Fibroblast of villous mesenchyme (primary cell): ENCODE measurements around the gene UBL4B. TPM values are rescaled to one million over a fixed set of nuclear protein-coding genes. Genes with fewer than 3 reads are reported as not detected.

Experiments used
- DNase-seq: peaks from one replicate; pipeline ENCODE4 v3.0.0-alpha.2; 2010; ENCODE audit warnings: low read depth
- H3K4me3 ChIP-seq: 2 replicates; pipeline ENCODE4 v1.5.1; 2011; ENCODE audit warnings: low read depth, mild to moderate bottlenecking, low read length
- CTCF ChIP-seq: IDR thresholded peaks from 2 replicates; pipeline ENCODE4 v1.5.1; 2012; ENCODE audit warnings: low read depth, mild to moderate bottlenecking, low read length; ENCODE audit not compliant: insufficient read depth
- total RNA-seq: library from RNA; depleted of rRNA; stranded (reverse); fragments of >200 nt; gene quantifications from 2 replicates; pipeline ENCODE4 v1.2.3, GENCODE V29; 2012

Gene UBL4B
- total RNA-seq, 1 donor, result not detected

GRCh38 chr1:110136911-110137310 lies 24.7 kb downstream of the UBL4B start:
- no peak for TF ChIP-seq CTCF
- no peak overlapping the region for H3K4me3 ChIP-seq
- no peak for DNase-seq

GRCh38 chr1:110138956-110139355 lies 26.7 kb downstream of the UBL4B start:
- no peak for DNase-seq
- H3K4me3 ChIP-seq, result no peak overlapping the region
- TF ChIP-seq CTCF, result no peak

- no peak overlapping the region for H3K4me3 ChIP-seq
- no peak for DNase-seq
- no peak for TF ChIP-seq CTCF
These were observed 32.1 kb downstream of the UBL4B start for GRCh38 chr1:110144366-110144765.

- TF ChIP-seq CTCF, result peak; percentile 29
- H3K4me3 ChIP-seq, result no peak overlapping the region
- no peak for DNase-seq
These were observed 36.7 kb downstream of the UBL4B start for GRCh38 chr1:110148961-110149360.

GRCh38 chr1:110150330-110151174 lies 38.3 kb downstream of the UBL4B start, which contains the start of gene SLC6A17:
Gene SLC6A17 (plus strand): TSS chr1:110150494. CDS start chr1:110166930, 16,436 bp downstream.
- peak; percentile 13 for DNase-seq
- no peak within 1 kb of the TSS for H3K4me3 ChIP-seq
- no peak for TF ChIP-seq CTCF

- no peak for DNase-seq
- H3K4me3 ChIP-seq, result no peak overlapping the region
- no peak for TF ChIP-seq CTCF
These were observed 39.0 kb downstream of the UBL4B start for GRCh38 chr1:110151175-110151669.
